DOHH2 (cell line): Measurements from ENCODE around the gene C15orf62.

Source experiments
- CTCF ChIP-seq: fragments of 200-600 bp; sonication (generic); IDR thresholded peaks from one replicate; pipeline ENCODE4 v1.5.1; 2014; ENCODE audit warnings: antibody characterized with exemption, mild to moderate bottlenecking, low read depth, low read length; ENCODE audit not compliant: poor library complexity, severe bottlenecking
- EZH2phosphoT487 ChIP-seq: fragments of 200-600 bp; sonication (generic); IDR thresholded peaks from 2 replicates; pipeline ENCODE4 v1.6.1; 2017; ENCODE audit warnings: borderline replicate concordance, mild to moderate bottlenecking, antibody characterized with exemption, low read length, moderate library complexity, mixed read lengths

GRCh38 chr15:40766906-40767837 lies 2.6 kb upstream of the C15orf62 start:
- TF ChIP-seq CTCF (no peak), EZH2phosphoT487 (no peak)
